Prostate gland (tissue), 2 donors: ENCODE results near the gene POLA1. TPM values are rescaled to one million over a fixed set of nuclear protein-coding genes. Genes with fewer than 3 reads are reported as not detected.

Experiments used
- DNase-seq: peaks from one replicate; pipeline ENCODE4 v3.0.0-alpha.2; 2019; ENCODE audit warnings: low spot score
- H3K27ac ChIP-seq, 2 donors: fragments of 200-600 bp; sonication (generic); 2 replicates each; pipeline ENCODE4 v1.5.1; 2017 to 2019
- H3K27me3 ChIP-seq: fragments of 200-600 bp; sonication (generic); replicated peaks from 2 replicates; pipeline ENCODE4 v1.5.1; 2019; ENCODE audit not compliant: insufficient read depth
- H3K36me3 ChIP-seq, 2 donors: fragments of 200-600 bp; sonication (generic); 1 replicate in 1 of 2; 2 replicates in 1 of 2; pipeline versions ENCODE4 v1.5.1 to v1.8.1; 2017 to 2019
- H3K4me1 ChIP-seq: fragments of 200-600 bp; sonication (generic); replicated peaks from 2 replicates; pipeline ENCODE4 v1.5.1; 2019
- H3K4me3 ChIP-seq, 2 donors: fragments of 200-600 bp; sonication (generic); 2 replicates each; pipeline ENCODE4 v1.5.1; 2017 to 2019
- H3K9me3 ChIP-seq: fragments of 200-600 bp; sonication (generic); 2 replicates; pipeline ENCODE4 v1.5.1; 2017
- CTCF ChIP-seq, 4 experiments: fragments of 200-600 bp in 2 of 4; fragments of 450-650 bp in 2 of 4; sonication (generic) in 2 of 4; IDR thresholded peaks; 1 replicate in 3 of 4; 2 replicates in 1 of 4; pipeline ENCODE4 v1.5.1; 2016 to 2019; ENCODE audit warnings: antibody characterized with exemption in 4 of 4, mild to moderate bottlenecking in 2 of 4, moderate library complexity in 2 of 4
- POLR2A ChIP-seq: fragments of 450-650 bp; IDR thresholded peaks from one replicate; pipeline ENCODE4 v1.6.1; 2016; ENCODE audit warnings: antibody characterized with exemption, mild to moderate bottlenecking
- POLR2AphosphoS5 ChIP-seq: sonication (generic); formaldehyde crosslinking; IDR thresholded peaks from one replicate; pipeline ENCODE4 v1.6.1; 2017; ENCODE audit warnings: antibody characterized with exemption
- WGBS: methylation state at CpG from one replicate; pipeline ENCODE4 v1.1.5; 2018; 5-methylcytosine and 5-hydroxymethylcytosine counted together
- intact Hi-C: fragments of 100-400 bp; cut with DNase I; formaldehyde crosslinking; loops from one replicate; pipeline ENCODE4 v1.14.2; 2022
- total RNA-seq, 2 donors: library from RNA; depleted of rRNA; stranded (reverse); fragments of >200 nt; gene quantifications; one replicate each; pipeline ENCODE4 v1.1.0, GENCODE V29; 2016

Gene POLA1
- total RNA-seq, 2 donors from 2014 or later, result 11.9 to 12.2 TPM

GRCh38 chrX:24918715-24919114 is 225.0 kb downstream of the POLA1 start:
- Histone ChIP-seq H3K4me1 (no peaks in the 10 kb centered on the region), H3K27ac (no peak overlapping the region), H3K36me3 (no peaks in the 10 kb centered on the region), H3K9me3 (no peaks in the 10 kb centered on the region), H3K27me3 (no peaks in the 10 kb centered on the region), H3K4me3 (no peak overlapping the region)
- DNase-seq, result no peak
- TF ChIP-seq POLR2A (no peak), POLR2AphosphoS5 (no peak), CTCF (IDR thresholded peaks at IDR 0.05) (no peak)
- 94% methylated on average over 3 of the region's 3 CpGs for WGBS
- intact Hi-C loops, result no loop called here

GRCh38 chrX:24920769-24921168 is 227.1 kb downstream of the POLA1 start:
- H3K36me3 ChIP-seq, result no peaks in the 10 kb centered on the region
- intact Hi-C loops, result no loop called here
- H3K4me1 ChIP-seq, result no peaks in the 10 kb centered on the region
- H3K27ac ChIP-seq, result no peak overlapping the region
- no peaks in the 10 kb centered on the region for H3K9me3 ChIP-seq
- no peak for TF ChIP-seq CTCF (IDR thresholded peaks at IDR 0.05)
- TF ChIP-seq POLR2A, result no peak
- TF ChIP-seq POLR2AphosphoS5, result no peak
- no peak overlapping the region for H3K4me3 ChIP-seq
- WGBS, result 96% methylated on average over 3 of the region's 3 CpGs
- H3K27me3 ChIP-seq, result no peaks in the 10 kb centered on the region
- DNase-seq, result no peak

- TF ChIP-seq CTCF (IDR thresholded peaks at IDR 0.05) (no peak), POLR2AphosphoS5 (no peak), POLR2A (no peak)
- intact Hi-C loops, result no loop called here
- Histone ChIP-seq H3K27me3 (no peaks in the 10 kb centered on the region), H3K36me3 (no peaks in the 10 kb centered on the region), H3K4me1 (no peaks in the 10 kb centered on the region), H3K4me3 (no peak overlapping the region), H3K27ac (no peak overlapping the region), H3K9me3 (no peaks in the 10 kb centered on the region)
- DNase-seq, result no peak
- 69% methylated on average over 2 of the region's 2 CpGs for WGBS
Observed at GRCh38 chrX:24925430-24925829, 231.7 kb downstream of the POLA1 start.

- no peak overlapping the region for H3K4me3 ChIP-seq
- no peaks in the 10 kb centered on the region for H3K27me3 ChIP-seq
- intact Hi-C loops, result no loop called here
- WGBS, result 88% methylated on average over 5 of the region's 5 CpGs
- no peak overlapping the region for H3K27ac ChIP-seq
- H3K36me3 ChIP-seq, result no peaks in the 10 kb centered on the region
- no peak for DNase-seq
- TF ChIP-seq POLR2A, result no peak
- no peak for TF ChIP-seq POLR2AphosphoS5
- TF ChIP-seq CTCF (IDR thresholded peaks at IDR 0.05), result no peak
- no peaks in the 10 kb centered on the region for H3K9me3 ChIP-seq
- H3K4me1 ChIP-seq, result no peaks in the 10 kb centered on the region
Observed at GRCh38 chrX:24927372-24927771, 233.7 kb downstream of the POLA1 start.

GRCh38 chrX:24928114-24928513 is 234.4 kb downstream of the POLA1 start:
- Histone ChIP-seq H3K9me3 (no peaks in the 10 kb centered on the region), H3K4me1 (no peaks in the 10 kb centered on the region), H3K36me3 (no peaks in the 10 kb centered on the region), H3K4me3 (no peak overlapping the region), H3K27ac (no peak overlapping the region), H3K27me3 (no peaks in the 10 kb centered on the region)
- no peak for TF ChIP-seq POLR2AphosphoS5
- no peak for TF ChIP-seq POLR2A
- no peak for TF ChIP-seq CTCF (IDR thresholded peaks at IDR 0.05)
- WGBS, result 97% methylated on average over 6 of the region's 6 CpGs
- intact Hi-C loops, result no loop called here
- no peak for DNase-seq
